G401 (cell line): ENCODE results near the gene TMEM117. TPM values are rescaled to one million over a fixed set of nuclear protein-coding genes. Genes with fewer than 3 reads are reported as not detected.

ENCODE experiments used
- DNase-seq: peaks from one replicate; pipeline ENCODE4 v3.0.0-alpha.2; 2015; ENCODE audit warnings: low spot score
- in situ Hi-C: cut with HindIII; loops from 2 replicates; pipeline ENCODE4 v1.10.0; 2016; ENCODE audit warnings: low sequenced_read_pairs, mixed read lengths
- total RNA-seq: library from RNA; depleted of rRNA; stranded (reverse); fragments of >200 nt; shearing (Covaris generic); gene quantifications from 2 replicates; pipeline ENCODE4 v1.2.3, GENCODE V29; 2014

TMEM117 gene
- total RNA-seq, 1 experiment from 2014 or later = 6.2 TPM

- in situ Hi-C loops = no loop called here
- no peak for DNase-seq
Measured at GRCh38 chr12:43930032-43930431, 94.2 kb downstream of the TMEM117 start.

- in situ Hi-C loops = no loop called here
- no peak for DNase-seq
Measured at GRCh38 chr12:43931187-43931586, 95.3 kb downstream of the TMEM117 start.

DNA sequence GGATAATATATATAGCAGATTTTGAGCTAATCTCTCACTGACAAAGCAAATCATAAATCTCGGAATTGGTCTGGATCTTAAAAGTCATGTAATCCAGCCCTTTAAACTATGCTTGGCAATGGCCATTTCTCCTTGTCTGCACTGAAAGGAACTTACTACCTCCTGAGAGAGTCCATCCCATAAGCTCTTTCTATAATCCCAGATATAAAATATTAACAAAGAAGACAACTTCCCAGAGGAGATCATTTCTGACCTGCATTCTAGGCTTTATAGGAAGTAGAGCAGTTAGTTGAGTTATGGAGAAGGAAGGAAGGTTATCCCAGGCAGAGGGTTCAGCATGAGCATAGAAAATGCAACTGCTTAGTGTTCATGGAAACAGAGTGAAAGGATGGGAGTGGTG, 99.7 kb downstream of the TMEM117 start:
- in situ Hi-C loops = no loop called here
- DNase-seq = no peak

- DNase-seq = no peak
Measured at GRCh38 chr12:43937947-43938346, 102.1 kb downstream of the TMEM117 start.

GRCh38 chr12:43942379-43942778, 106.5 kb downstream of the TMEM117 start:
- DNase-seq = no peak
- in situ Hi-C loops = no loop called here

More at GRCh38 chr12:43937947-43938346, 102.1 kb downstream of the TMEM117 start:
- in situ Hi-C loops = no loop called here

GRCh38 chr12:43945983-43946382, 110.1 kb downstream of the TMEM117 start:
- in situ Hi-C loops = no loop called here
- DNase-seq = no peak

- DNase-seq = no peak
- in situ Hi-C loops = no loop called here
Measured at GRCh38 chr12:43951286-43951685, 115.4 kb downstream of the TMEM117 start.

- peak; percentile 67 for DNase-seq
- in situ Hi-C loops = no loop called here
Measured at GRCh38 chr12:43957732-43958372, 122.0 kb downstream of the TMEM117 start.

GRCh38 chr12:43964033-43964432, 128.2 kb downstream of the TMEM117 start:
- DNase-seq = no peak
- in situ Hi-C loops = no loop called here

DNA sequence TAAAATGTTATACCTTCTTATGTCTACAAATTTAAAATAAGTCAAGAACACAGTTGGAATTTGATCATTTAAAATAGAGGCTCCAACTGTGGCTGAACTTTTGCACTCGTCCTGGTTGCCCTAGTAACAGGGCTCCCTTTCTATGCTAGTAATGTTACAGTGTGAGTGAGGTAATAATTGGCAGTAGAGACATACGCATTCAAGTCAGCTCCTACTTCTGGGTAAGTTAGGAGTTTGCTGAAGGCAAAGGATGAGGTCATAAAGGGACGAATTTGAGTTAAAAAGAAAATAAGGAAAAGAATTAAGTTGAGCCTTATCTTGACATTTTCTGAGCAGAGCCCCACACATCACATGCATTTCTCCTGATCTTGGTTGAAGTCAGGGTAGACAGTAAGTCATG, 129.1 kb downstream of the TMEM117 start:
- in situ Hi-C loops = no loop called here
- DNase-seq = no peak

DNA sequence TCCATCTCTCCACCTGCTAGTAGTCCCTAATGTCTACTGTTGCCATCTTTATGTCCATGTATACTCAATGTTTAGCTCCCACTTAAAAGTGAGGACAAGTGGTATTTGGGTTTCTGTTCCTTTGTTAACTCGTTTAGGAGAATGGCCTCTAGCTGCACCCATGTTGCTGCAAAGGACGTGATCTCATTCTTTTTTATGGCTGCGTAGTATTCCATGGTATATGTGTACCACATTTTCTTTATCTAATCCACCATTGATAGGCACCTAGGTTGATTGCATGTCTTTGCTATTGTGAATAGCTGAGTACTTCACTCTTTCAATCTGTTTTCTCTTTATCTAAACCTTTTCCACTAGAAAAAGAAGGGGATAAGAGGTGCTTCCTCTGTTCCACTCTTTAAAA, 130.0 kb downstream of the TMEM117 start:
- in situ Hi-C loops = no loop called here

GRCh38 chr12:43968736-43969135, 132.9 kb downstream of the TMEM117 start:
- DNase-seq = no peak
- in situ Hi-C loops = no loop called here

More for the DNA sequence above, 130.0 kb downstream of the TMEM117 start:
- DNase-seq = no peak

DNA sequence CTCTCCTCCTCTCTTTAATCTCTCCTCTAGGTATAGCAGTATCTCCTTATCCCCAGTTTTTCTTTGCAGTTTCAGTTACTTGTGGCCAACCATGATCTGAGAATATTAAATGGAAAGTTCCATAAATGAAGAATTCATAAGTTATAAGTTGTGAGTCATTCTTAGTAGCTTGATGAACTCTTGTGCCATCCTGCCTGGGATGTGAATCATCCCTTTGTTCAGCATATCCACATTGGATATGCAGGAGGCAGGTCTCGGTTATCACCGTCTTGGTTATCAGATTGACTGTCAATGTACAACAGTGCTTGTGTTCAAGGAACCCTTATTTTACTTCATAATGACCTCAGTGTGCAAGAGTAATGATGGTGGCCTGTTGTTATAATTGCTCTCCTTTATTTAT, 134.0 kb downstream of the TMEM117 start:
- DNase-seq = no peak
- in situ Hi-C loops = no loop called here

DNA sequence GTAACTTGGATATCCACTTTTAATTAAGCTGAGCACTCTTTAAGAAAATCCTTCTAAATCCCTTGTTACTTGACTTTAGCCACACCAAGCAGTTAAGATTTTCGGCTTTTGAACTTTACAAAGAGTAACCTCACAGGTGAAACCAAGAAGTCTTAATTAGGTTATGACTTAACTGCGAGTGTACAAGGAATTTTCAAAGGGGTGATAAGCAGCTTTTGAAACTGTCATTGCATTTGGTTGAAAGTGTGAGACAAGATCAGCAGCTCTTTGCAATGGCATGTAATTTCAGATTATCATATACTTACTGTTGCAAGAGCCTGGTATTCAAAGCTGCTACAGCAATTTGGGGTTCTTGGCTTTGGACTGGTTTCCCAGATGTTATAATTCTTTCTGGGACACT, 137.5 kb downstream of the TMEM117 start:
- DNase-seq = no peak
- in situ Hi-C loops = no loop called here

DNA sequence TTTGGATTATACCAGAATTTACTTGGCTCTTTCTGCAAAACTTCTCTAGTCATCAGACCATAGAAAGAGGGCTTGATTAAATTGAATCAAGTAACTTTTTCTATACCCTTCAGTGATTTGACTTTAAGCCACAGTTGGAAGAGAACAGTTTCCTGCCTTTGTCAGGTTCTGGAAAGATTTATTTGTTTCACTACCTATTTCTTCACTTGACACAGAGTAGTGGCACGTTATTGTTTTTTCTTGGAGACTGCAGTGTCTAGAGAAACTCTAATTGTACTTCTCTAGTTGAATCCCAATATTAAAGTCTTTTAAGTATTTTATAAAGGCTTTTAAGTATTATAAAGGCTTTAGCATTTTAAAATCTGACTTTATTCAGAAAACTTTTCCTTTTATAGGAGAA, 138.1 kb downstream of the TMEM117 start:
- in situ Hi-C loops = no loop called here
- no peak for DNase-seq

GRCh38 chr12:43976027-43976426, 140.1 kb downstream of the TMEM117 start:
- DNase-seq = no peak
- in situ Hi-C loops = no loop called here

GRCh38 chr12:43978556-43978955, 142.7 kb downstream of the TMEM117 start:
- in situ Hi-C loops = no loop called here

DNA sequence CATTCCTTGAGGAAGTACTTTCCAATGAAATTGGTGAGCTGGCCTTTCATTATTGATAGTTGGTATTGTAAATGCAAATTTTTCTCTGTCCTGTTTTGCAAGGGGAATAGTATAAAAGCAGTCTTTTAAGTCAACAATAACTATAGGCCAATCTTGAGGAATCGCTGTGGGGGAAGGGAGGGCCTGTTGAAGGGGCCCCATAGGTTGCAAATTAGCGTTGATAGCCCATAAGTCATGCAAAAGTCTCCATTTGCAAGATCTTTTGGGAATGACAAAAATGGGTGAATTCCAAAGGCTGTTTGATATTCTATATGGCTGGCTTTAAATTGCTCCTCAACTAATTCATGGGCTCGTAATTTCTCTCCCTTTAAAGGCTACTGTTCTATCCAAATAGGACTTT, 143.6 kb downstream of the TMEM117 start:
- in situ Hi-C loops = no loop called here
- no peak for DNase-seq

More at GRCh38 chr12:43978556-43978955, 142.7 kb downstream of the TMEM117 start:
- DNase-seq = no peak

DNA sequence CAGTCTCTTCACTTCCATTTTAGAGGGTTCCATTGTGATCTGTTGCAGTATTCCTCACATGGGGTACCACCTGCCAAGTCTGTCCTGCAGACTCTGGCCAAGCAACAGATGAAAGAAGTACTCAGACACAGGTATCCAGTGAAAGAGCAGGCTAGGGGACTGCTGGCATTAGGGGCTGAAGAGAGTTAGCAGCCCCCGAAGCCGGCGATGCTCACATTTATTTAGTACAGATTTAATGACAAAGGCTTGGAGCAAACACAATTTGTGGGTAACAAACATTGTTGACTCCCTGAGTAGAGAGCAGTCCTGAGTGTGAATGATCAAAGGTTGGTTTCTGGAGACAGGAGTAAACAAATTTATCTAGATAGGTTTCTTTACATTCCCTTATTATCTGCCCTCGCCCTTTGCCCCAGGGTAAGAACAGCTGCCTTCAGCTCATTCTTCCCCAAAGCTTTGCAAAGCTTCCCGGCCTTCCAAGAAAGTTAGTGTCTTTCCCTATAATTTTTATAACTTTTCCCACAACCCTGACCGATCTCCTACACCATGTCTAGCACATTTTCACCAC, 144.8 kb downstream of the TMEM117 start:
- no peak for DNase-seq
- in situ Hi-C loops = no loop called here

GRCh38 chr12:43981726-43982125, 145.8 kb downstream of the TMEM117 start:
- DNase-seq = no peak
- in situ Hi-C loops = no loop called here

DNA sequence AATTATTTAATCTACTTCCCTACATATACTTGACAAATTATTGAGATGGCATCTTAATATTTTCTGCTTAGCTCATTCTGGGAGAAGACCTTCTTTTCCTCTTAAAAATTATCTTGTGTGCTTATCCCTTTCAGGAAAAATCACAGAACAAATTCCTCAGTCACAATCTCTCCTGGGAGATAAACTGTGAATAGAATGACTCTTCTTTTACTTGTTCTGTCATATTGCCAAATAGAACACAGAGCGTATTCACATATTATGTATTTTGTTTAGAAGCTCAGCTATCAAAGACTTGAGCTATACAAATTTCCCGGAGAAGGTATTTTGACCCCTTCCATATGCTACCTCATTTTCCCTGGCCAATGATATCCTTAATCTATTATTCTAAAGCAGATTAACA, 146.7 kb downstream of the TMEM117 start:
- in situ Hi-C loops = no loop called here
- DNase-seq = no peak
